Fibroblast of villous mesenchyme (primary cell): ENCODE measurements around the gene SPNS3. TPM values are rescaled to one million over a fixed set of nuclear protein-coding genes. Genes with fewer than 3 reads are reported as not detected.

Experiments used
- DNase-seq: peaks from one replicate; pipeline ENCODE4 v3.0.0-alpha.2; 2010; ENCODE audit warnings: low read depth
- H3K4me3 ChIP-seq: 2 replicates; pipeline ENCODE4 v1.5.1; 2011; ENCODE audit warnings: low read depth, mild to moderate bottlenecking, low read length
- CTCF ChIP-seq: IDR thresholded peaks from 2 replicates; pipeline ENCODE4 v1.5.1; 2012; ENCODE audit warnings: low read depth, mild to moderate bottlenecking, low read length; ENCODE audit not compliant: insufficient read depth
- total RNA-seq: library from RNA; depleted of rRNA; stranded (reverse); fragments of >200 nt; gene quantifications from 2 replicates; pipeline ENCODE4 v1.2.3, GENCODE V29; 2012

The SPNS3 gene
- total RNA-seq, 1 donor, result not detected

- no peak for TF ChIP-seq CTCF
- DNase-seq, result peak; percentile 9
- H3K4me3 ChIP-seq, result no peak overlapping the region
Observed at GRCh38 chr17:4440690-4441686, 7.2 kb downstream of the SPNS3 start.

- DNase-seq, result no peak
- no peak for TF ChIP-seq CTCF
- H3K4me3 ChIP-seq, result no peak overlapping the region
Observed at GRCh38 chr17:4442582-4442981, 8.8 kb downstream of the SPNS3 start.

GRCh38 chr17:4443476-4443875 lies 9.7 kb downstream of the SPNS3 start:
- no peak overlapping the region for H3K4me3 ChIP-seq
- TF ChIP-seq CTCF, result no peak
- peak; percentile 26 for DNase-seq

GRCh38 chr17:4444782-4445473 lies 11.2 kb downstream of the SPNS3 start:
- H3K4me3 ChIP-seq, result no peak overlapping the region
- DNase-seq, result no peak
- TF ChIP-seq CTCF, result no peak

GRCh38 chr17:4445731-4446130 lies 12.0 kb downstream of the SPNS3 start:
- DNase-seq, result no peak
- TF ChIP-seq CTCF, result no peak

GRCh38 chr17:4446326-4447071 lies 12.8 kb downstream of the SPNS3 start:
- DNase-seq, result no peak

More at GRCh38 chr17:4445731-4446130, 12.0 kb downstream of the SPNS3 start:
- no peak overlapping the region for H3K4me3 ChIP-seq

More at GRCh38 chr17:4446326-4447071, 12.8 kb downstream of the SPNS3 start:
- TF ChIP-seq CTCF, result no peak
- H3K4me3 ChIP-seq, result no peak overlapping the region
